GM18517 (cell line): Measurements from ENCODE around the gene ANTXR1.

Experiments
- ATAC-seq: cut with Tn5 transposase; IDR thresholded peaks from one replicate; pipeline ENCODE4 v1.9.1; 2021; ENCODE audit warnings: mild to moderate bottlenecking, moderate library complexity; ENCODE audit not compliant: unreplicated experiment

ANTXR1 gene

DNA sequence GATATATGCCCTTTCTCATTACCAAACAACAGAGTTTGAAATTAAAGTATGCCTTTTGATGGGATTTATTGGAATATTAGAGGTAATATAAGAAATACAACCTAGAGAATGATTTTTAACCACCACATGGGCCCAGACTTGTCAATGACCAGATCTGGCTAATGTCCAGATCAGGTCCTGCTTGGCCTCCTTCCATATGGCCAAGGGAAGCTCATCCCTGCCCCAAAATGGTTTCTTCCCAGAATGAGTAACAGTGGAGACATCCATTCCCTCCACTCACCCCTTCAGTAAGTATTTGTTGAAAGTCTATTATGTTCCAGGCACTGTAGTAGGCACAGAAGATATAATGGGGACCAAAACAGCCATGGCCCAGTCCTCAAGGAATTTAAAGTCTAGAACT is 54.9 kb downstream of the ANTXR1 start:
- ATAC-seq: no peak

DNA sequence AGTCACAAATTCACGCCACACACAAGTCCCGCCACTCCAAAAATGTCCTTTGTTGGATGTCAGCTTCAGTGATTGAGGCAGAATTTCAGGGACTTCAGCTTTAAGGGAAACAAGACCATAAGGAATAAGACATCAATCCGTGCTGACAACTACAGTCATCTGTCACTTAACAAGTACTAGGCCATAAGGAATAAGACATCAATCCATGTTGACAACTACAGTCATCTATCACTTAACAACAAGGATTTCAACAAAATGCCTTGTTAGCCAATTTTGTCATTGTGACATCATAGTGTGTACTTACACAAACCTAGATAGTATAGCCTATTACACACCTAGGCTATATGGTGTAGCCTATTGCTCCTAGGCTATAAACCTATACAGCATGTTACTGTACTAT is 58.0 kb downstream of the ANTXR1 start:
- ATAC-seq: no peak

DNA sequence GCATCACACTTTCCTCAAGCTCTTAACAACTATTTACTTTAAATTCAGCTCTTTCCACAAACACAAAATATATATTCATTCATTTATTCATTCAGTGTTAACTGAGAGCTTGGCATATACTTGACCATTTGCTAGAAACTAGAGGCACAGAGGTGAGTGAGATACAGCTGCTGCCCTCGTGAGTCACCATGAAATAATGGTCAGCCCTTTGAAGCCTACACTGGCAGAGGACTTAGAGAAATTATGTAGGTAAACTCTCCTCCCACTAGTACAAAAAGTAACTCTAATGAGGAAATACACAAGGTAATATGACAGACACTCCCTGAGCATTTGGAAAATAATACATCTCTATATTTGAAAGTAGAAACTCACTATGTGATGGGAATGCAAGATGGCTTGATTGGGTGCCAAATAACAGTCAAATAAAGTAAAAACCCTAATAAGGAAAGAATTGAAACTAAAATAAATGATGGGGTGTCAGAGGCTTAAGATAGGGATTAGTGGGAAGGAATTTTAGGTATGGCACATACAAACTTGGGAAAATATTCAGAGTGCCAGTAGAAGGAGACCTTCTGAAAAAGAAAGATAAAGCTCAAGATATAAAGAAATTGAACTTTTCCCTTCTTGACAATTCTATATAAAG is 61.1 kb downstream of the ANTXR1 start:
- ATAC-seq: no peak

DNA sequence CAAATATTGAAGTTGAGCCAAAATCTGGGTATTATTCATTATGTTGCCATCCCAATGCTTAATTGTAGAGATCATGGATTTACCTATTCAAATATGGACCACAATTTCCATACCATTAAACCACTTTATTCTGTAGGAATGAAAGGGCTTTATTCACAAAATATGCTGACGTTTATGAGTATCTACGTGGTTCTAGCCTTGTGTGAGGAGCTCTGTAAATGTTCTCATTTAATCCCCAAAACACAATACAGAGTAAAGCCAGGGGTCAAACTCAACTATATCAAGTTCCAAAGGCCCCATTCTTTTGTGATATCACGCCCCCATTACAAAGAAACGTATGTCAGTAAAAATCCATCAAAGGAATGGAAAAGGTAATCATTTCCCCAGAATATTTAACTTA is 61.9 kb downstream of the ANTXR1 start:
- ATAC-seq: no peak

DNA sequence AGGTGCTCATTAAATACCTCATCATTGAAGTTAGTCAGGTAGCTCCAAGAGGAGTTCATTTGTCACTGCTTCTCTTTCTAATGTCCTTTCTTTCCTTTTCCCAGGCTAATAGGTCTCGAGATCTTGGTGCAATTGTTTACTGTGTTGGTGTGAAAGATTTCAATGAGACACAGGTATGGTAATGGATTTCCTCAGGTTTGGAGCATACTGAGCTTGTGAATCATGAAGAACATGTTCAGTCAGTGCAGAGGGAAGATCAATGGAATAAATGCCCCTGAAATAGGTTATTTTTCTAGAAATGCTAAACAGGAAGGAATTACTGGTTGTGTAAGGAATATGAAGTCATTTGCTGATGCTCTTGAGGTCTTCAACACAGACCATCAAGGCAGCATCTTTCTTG is 62.5 kb downstream of the ANTXR1 start:
- no peak for ATAC-seq

DNA sequence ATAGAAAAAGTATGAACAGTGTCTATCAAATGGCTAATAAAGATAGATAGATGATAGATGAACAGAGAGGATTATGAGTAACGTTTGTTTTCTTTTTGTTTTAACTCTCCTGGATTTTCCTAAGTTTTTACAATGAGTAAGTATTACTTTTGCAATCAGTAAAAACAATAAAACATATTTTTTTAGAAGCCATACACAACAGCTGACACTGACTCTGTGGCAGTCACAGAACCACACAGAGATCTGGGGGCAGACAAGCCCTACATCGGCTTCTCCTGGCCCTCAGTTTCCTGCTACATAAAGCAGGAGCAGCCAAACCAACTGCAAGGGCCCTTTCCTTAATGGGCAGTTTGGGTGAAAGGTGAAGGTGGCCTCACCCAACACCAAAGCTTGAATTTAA is 63.6 kb downstream of the ANTXR1 start:
- ATAC-seq: no peak

DNA sequence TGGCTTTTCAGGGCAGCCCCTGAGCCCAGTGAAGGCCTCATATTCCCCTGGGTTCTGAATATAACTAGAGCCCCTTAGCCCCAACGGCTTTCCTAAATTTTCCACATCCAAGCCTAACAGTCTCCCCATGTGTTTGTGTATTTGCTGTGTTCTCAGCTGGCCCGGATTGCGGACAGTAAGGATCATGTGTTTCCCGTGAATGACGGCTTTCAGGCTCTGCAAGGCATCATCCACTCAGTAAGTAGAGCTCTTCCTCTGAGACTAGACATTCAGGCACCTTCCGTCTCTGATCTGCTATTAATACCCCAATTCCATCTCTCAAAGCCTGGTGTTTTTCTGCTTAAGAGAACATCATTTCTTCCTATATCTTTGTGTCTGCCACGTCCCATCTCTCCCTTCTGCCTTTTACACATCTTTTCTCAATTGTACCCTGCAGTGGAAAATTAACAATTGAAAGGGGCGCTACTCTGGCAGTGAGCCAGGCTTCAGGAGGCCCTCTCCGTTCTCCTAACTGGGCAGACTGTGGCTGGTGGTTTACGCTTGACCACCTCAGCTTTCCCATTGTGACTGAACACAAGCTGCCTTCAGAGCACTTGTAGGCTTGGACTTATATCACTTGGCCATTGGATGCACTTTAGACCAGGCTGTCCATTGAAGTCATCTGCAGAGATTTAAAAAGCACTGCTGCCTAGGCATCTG is 64.4 kb downstream of the ANTXR1 start:
- ATAC-seq: no peak

DNA sequence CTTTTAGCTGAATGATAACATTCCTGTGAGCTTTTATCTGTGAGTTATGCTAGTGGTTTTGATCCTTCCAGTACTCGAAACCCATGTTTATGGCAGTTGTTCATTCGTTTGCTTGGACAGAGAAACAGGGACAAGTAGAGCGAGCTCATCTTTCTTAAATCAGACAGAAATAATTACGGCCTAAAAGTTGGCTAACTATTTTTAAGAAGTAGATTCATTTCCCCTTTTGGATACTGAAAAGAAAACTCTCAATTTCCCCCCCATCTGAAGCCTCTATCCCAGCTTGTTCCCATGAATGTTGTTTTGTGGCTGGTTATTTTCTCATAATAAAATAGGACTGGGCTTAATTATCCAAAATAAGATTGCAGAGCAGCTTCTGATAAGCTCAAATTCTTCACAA is 67.1 kb downstream of the ANTXR1 start:
- ATAC-seq: no peak

DNA sequence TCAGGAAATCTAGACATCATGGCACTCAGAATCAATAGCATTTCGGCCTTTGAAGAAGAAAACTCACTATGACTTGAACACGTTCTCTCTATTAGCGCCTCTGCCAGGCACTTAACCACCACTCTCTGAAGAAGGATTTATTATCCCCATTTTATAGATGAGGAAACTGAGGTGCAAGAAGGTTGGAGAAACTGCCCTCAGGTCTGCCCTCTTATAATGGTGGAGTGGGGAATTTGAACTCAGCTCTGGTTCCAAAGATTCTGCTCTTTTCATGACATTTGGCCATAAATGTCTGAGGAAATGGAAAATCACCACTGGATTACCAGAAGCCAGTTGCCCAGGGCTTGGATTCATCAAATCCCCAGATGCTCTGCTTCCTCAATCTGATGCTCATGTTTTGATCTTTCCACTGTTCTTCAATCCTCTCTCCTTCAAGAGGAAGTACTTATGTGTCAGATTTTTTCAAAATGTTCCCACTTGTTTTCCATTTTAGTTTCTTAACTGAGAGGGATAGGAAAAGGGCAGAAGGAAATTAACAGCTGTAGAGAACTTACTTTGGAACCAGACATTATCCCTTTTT is 68.1 kb downstream of the ANTXR1 start:
- ATAC-seq: no peak

DNA sequence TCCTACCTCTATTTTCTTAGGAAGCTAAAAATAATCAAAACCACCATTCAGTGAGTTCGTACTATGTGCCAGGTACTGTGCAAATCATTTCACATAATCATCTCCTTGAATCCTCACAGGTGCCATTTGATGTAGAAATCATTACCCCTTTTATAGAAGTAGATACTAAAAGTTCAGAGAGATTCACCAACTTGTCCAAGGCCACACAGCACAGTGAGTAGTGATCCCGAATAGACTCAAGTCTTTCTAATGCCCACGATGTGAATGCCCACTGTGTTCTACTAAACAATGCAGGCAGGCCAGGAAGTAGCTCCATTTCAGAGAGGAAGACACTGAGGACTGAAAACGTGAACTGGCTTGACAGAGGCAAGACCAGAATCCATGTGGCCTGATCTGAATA is 68.8 kb downstream of the ANTXR1 start:
- no peak for ATAC-seq

DNA sequence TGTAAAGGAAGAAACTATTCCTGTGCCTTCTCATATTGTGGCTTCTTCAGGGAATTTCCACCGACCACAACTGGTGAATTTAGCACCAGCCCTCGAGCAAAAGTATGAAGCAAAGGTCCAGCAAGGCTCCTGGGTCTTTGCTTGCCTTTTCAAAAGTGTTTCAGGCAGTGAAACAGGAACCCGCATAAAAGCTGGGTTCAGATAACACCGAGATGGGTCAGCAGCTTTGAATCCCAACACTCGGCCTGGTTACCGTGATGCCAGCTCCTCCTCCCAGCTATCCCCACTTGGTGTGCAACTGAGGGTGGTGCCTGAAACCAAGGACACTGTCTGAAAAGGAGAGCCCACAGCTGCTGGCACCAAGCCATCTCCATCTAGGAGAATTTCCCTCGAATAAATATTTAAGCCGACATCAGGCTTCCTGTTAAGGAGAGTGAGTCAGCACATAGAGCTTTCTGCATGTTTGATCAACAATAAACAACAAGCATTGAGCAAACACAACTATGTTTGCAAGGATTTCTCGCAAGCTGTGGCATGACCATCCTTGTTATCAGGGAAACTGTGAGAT is 69.5 kb downstream of the ANTXR1 start:
- ATAC-seq: no peak

DNA sequence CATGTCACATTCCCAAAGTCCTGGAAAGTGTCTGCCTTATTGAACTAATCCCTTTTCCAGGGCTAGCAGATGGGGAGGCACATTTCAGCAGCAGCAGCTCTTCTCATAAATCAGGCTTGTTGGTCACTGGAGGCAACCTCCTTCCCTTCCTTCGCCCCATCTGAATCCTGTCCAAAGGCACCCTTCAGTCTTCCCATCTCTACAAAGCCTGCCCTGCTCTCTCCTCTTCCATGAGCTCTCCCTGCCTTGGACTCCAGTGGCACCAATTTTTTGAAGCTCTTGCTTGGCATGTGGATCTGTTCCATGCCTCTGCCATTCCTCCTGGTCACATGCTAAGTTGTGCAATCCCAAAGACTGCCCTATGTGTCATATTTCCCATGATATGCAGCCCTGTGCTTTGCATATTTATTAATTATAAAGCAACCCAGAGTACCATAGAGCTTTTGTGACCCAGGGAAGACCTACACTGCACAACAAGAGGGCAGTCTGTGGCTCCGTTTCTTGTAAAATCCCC is 70.3 kb downstream of the ANTXR1 start:
- no peak for ATAC-seq

DNA sequence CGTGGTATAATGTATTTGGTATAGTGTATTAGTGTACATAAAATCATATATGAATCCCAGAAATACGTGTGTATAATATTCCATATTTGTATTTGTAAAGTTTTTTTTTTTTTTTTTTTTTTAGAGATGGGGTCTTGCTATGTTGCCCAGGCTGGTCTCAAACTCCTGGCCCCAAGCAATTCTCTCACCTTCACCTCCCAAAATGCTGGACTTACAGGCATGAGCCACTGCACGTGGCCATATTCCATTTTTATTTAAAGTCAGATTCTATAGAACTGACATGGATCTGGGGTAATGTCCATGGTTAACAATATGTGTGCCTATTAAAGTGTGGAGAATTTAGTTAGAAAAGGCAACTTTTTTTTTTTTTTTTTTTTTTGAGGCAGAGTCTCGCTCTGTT is 71.5 kb downstream of the ANTXR1 start:
- ATAC-seq: no peak

DNA sequence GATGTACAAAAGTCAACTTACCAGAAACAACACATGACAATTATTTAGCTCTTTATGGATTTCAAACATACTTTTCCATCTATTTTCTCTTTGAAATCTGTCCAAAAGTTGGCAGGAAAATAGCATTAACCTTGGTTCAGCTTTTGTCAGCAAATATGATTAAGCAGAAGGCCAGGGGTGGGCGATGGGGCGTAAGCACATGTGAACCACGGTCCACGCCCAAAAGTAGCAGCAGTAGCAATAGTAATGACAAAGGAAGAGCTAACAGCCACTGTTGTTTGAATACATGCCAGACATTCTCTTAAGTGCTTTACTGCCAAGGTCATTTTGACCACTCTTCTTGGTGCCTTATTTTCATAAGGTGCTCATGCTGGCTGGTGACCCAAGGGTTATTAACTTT is 73.5 kb downstream of the ANTXR1 start:
- ATAC-seq: no peak

DNA sequence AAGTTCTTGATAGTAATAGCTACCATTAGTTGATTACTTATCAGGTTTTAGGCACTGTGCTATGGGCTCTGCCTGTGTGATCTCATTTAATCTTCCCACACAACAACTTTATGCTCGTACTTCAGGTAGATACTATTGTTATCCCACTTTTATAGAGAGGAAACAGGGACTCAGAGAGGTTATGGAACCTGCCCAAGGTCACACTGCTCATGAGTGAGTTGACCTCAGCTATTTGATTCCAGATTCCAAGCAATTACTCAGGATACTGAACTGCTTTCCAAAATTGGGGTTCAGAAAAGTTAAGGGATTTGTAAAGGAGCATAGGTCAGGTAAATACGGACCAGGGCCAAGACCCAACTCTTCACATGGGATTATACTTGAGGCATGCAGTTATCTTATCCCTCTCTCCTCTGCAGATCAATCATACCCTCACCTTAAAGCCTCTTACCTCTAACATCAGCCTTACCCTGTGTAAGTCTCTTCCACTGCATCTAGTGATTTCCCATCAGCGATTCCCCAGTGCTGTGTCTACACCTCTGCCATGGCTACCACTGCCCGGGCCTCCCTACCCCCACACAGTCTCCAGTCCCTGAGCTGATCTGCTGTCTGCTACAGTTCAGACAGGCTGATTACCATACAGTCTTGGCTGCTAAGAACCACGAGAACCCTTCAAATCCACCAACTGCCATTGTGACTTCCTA is 74.4 kb downstream of the ANTXR1 start:
- ATAC-seq: no peak

DNA sequence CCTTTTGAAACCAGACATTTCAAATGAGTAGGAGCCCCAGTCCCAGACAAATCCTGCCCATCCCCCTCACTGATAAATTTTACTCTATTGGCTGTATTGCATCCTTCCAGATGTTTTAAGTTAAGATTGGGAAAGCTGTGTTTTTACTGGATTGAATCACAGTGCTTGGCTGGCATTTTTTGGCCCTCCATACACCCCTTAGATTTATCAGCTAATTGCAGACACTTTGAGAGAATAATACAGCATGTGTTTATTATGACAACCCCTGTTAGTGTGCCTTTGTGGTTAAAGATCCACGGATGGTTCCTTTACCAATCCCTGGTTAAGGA is 74.9 kb downstream of the ANTXR1 start:
- ATAC-seq: no peak

DNA sequence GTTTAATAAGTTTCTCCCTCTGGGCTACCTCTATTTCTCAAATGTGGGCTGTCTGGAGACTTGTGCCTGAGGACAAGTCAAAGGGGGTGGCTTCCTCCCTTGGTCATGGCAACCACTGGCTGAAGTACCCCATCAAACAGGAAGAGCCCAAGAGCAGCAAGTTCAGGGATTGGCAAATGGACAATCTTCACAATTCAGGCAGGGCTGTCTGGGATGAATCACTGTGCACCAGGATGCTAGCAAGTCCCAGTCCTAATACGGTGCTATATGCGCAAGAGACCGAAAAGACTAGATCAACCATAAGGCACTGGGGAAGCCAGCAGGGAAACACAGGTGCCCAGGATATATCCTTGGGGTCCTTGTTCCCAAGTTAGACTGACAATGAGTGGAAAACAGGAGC is 75.5 kb downstream of the ANTXR1 start:
- ATAC-seq: no peak

DNA sequence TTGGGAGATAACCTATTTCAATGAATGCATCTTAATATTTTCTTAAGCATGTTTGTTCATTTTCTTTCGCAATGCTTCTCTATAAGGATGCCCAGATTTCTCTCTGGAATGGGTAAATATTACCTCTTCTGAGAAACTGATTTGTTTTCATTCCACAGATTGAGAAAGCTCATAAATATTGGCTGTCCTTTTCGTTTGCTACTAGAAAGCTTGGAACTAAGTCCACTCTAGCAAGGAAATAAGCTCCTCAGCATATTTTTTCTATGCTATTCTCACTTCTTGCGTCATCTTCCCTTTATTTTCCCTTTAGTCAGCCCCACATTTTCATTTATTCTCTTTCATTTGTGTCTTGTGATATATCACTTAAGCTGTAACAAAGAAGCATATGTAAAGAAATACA is 76.3 kb downstream of the ANTXR1 start:
- no peak for ATAC-seq

DNA sequence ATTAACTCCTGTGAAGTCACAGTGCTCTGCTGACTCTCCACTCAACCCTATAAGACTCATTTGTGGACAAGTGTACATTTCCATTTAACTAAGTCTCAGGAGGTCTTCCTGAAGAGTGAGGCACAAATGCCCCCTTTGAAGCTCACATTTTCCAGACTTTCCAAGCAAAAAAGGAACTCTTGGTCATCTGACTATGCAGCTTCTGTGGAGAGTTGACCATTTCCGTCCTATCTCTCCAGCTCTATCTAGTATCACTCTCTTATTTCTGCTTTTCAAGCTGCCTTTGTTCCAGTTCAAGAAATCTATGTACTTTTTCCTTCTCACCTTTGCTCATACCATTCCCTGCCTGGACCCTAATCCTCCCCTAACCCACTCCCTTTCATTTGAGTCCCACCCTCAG is 77.0 kb downstream of the ANTXR1 start:
- ATAC-seq: no peak

DNA sequence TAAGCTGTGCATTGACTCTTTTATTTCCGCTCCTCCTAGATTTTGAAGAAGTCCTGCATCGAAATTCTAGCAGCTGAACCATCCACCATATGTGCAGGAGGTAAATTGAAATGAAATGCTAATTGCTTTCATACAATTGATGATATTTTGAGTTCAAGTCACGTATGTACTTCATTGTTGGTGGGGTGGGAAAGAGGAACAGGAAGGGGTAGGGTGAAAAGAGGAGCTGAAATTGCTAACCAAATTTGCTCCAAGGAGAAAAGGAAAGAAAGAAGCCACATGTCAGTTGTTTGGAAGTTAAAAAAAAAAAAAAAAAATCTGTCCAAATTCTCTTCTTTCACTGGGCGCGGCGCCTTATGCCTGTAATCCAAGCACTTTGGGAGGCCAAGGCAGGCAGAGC is 77.8 kb downstream of the ANTXR1 start:
- ATAC-seq: no peak

DNA sequence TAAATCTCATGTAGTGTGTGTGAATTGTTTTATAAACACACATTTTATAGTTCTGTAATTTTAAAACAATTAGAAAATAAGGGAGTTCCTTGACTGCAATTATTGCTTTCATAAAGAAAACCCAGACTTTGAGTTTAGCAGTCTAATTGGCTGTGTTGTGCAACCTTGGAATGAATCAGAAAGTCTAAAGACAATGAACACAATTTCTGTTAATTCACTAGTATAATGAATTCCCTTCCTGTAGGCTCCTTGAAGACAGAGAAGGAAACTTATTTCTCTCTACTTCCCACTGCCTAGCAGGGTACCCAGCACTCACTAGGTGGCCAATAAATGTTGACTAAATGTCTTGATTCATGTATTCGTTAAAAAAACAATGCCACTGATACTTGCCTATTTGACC is 79.9 kb downstream of the ANTXR1 start:
- ATAC-seq: no peak

DNA sequence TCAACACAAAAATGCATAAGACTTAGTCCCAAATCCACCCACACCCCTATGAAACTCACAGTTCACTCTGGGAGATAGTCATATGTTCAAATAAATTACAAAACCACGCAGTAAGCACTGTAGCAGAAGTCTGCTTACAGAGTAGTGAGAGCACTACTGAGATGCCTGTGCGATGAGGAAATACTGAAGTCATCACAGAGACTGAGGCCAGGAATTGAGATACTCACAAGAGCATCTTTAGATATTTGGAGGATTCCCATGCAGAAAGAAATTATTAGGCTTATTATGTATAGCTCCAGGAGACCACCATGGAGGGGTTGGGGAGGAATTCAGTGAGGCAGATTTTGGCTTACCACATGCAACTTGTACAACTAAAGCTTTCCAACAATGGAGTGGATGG is 82.3 kb downstream of the ANTXR1 start:
- no peak for ATAC-seq
